Mesodermal cell (in vitro differentiated cells): ENCODE results near the gene SLX4IP.

Experiments used
- H3K27ac ChIP-seq: 2 replicates; pipeline ENCODE4 v1.7.0; 2013; ENCODE audit warnings: mild to moderate bottlenecking, low read depth, low read length, moderate library complexity; ENCODE audit not compliant: severe bottlenecking
- H3K36me3 ChIP-seq: 2 replicates; pipeline ENCODE4 v1.7.1; 2013; ENCODE audit warnings: mild to moderate bottlenecking, low read length, moderate library complexity; ENCODE audit not compliant: control insufficient read depth, insufficient read depth
- H3K4me1 ChIP-seq: one replicate; pipeline ENCODE4 v1.7.1; 2013; ENCODE audit warnings: mild to moderate bottlenecking, low read length; ENCODE audit not compliant: insufficient read depth, control insufficient read depth, poor library complexity, severe bottlenecking
- H3K4me3 ChIP-seq: 2 replicates; pipeline ENCODE4 v1.7.0; 2013; ENCODE audit warnings: low read length, control low read depth, mild to moderate bottlenecking; ENCODE audit not compliant: insufficient read depth, poor library complexity, severe bottlenecking; ENCODE audit errors: extremely low read depth
- H3K9me3 ChIP-seq: 2 replicates; pipeline ENCODE4 v1.7.1; 2013; ENCODE audit warnings: mild to moderate bottlenecking, low read length, moderate library complexity; ENCODE audit not compliant: control insufficient read depth
- WGBS, 2 experiments: methylation state at CpG; one replicate each; pipeline ENCODE4 v1.1.5; 2013; ENCODE audit warnings: missing lambda C conversion rate in 2 of 2; ENCODE audit not compliant: insufficient coverage in 2 of 2; 5-methylcytosine and 5-hydroxymethylcytosine counted together

Gene SLX4IP

GRCh38 chr20:10497283-10497682 lies 62.2 kb downstream of the SLX4IP start:
- WGBS, 2 experiments = 100% methylated on average over 1 of the region's 2 CpGs; no CpG with 5 or more reads in 1 of the 2 experiments
- Histone ChIP-seq H3K27ac (no peak overlapping the region), H3K36me3 (no peaks in the 10 kb centered on the region), H3K4me1 (peaks cover 10% of the 10 kb centered on the region), H3K4me3 (no peak overlapping the region), H3K9me3 (no peaks in the 10 kb centered on the region)

GRCh38 chr20:10497791-10498190 lies 62.7 kb downstream of the SLX4IP start:
- H3K9me3 ChIP-seq = no peaks in the 10 kb centered on the region
- H3K27ac ChIP-seq = peak overlapping the region; percentile 57
- H3K36me3 ChIP-seq = no peaks in the 10 kb centered on the region
- no peak overlapping the region for H3K4me3 ChIP-seq
- peaks cover 10% of the 10 kb centered on the region for H3K4me1 ChIP-seq

- 57% methylated on average over 1 of the region's 1 CpG; no CpG with 5 or more reads in 1 of the 2 experiments for WGBS, 2 experiments
- Histone ChIP-seq H3K9me3 (no peaks in the 10 kb centered on the region), H3K4me1 (peaks cover 10% of the 10 kb centered on the region), H3K36me3 (no peaks in the 10 kb centered on the region), H3K4me3 (no peak overlapping the region), H3K27ac (no peak overlapping the region)
Observed at GRCh38 chr20:10498200-10498599, 63.1 kb downstream of the SLX4IP start.

- Histone ChIP-seq H3K9me3 (no peaks in the 10 kb centered on the region), H3K4me3 (no peak overlapping the region), H3K27ac (no peak overlapping the region), H3K4me1 (peaks cover 10% of the 10 kb centered on the region), H3K36me3 (no peaks in the 10 kb centered on the region)
- WGBS, 2 experiments = 55 to 62% methylated on average over 2 to 3 of the region's 4 CpGs
Observed at GRCh38 chr20:10501402-10501801, 66.3 kb downstream of the SLX4IP start.

- Histone ChIP-seq H3K4me1 (peaks cover 10% of the 10 kb centered on the region), H3K36me3 (no peaks in the 10 kb centered on the region), H3K27ac (no peak overlapping the region), H3K9me3 (no peaks in the 10 kb centered on the region), H3K4me3 (no peak overlapping the region)
- WGBS, 2 experiments = 90 to 98% methylated on average over 5 of the region's 5 CpGs
Observed at GRCh38 chr20:10502098-10502526, 67.0 kb downstream of the SLX4IP start.

DNA sequence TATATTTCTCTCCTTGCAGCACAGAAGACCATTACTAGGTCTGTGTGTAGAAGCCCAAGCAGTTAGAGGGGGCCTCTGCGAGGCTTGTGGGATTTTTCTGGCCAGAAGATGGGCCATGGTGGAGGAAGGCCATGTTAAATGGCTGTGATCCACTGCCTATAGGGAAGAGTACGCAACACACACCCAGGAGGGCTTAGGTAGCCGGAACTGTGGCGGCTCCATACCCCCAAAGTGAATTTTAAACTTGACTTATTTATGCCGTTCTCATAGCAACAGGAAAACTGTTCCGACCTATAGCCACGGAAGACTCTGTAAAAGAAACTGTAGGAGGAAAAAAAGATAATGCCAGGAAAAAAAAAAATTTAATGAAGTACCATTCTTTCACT lies 69.5 kb downstream of the SLX4IP start:
- H3K36me3 ChIP-seq = no peaks in the 10 kb centered on the region
- 86 to 95% methylated on average over 4 of the region's 7 CpGs for WGBS, 2 experiments
- no peak overlapping the region for H3K4me3 ChIP-seq
- H3K27ac ChIP-seq = no peak overlapping the region
- H3K4me1 ChIP-seq = peaks cover 10% of the 10 kb centered on the region
- H3K9me3 ChIP-seq = no peaks in the 10 kb centered on the region

- Histone ChIP-seq H3K36me3 (no peaks in the 10 kb centered on the region), H3K9me3 (no peaks in the 10 kb centered on the region), H3K27ac (no peak overlapping the region), H3K4me1 (peaks cover 10% of the 10 kb centered on the region), H3K4me3 (no peak overlapping the region)
- WGBS, 2 experiments = 84 to 100% methylated on average over 2 to 3 of the region's 5 CpGs
Observed at GRCh38 chr20:10504994-10505730, 70.1 kb downstream of the SLX4IP start.

- Histone ChIP-seq H3K4me3 (no peak overlapping the region), H3K27ac (no peak overlapping the region), H3K36me3 (no peaks in the 10 kb centered on the region), H3K4me1 (peaks cover 12% of the 10 kb centered on the region), H3K9me3 (no peaks in the 10 kb centered on the region)
- 90 to 91% methylated on average over 1 of the region's 2 CpGs for WGBS, 2 experiments
Observed at GRCh38 chr20:10505827-10506226, 70.7 kb downstream of the SLX4IP start.

- H3K4me3 ChIP-seq = no peak overlapping the region
- H3K4me1 ChIP-seq = peaks cover 22% of the 10 kb centered on the region
- no peaks in the 10 kb centered on the region for H3K9me3 ChIP-seq
- H3K36me3 ChIP-seq = no peaks in the 10 kb centered on the region
- no peak overlapping the region for H3K27ac ChIP-seq
- 91 to 94% methylated on average over 3 to 4 of the region's 4 CpGs for WGBS, 2 experiments
Observed at GRCh38 chr20:10507052-10507451, 71.9 kb downstream of the SLX4IP start.

DNA sequence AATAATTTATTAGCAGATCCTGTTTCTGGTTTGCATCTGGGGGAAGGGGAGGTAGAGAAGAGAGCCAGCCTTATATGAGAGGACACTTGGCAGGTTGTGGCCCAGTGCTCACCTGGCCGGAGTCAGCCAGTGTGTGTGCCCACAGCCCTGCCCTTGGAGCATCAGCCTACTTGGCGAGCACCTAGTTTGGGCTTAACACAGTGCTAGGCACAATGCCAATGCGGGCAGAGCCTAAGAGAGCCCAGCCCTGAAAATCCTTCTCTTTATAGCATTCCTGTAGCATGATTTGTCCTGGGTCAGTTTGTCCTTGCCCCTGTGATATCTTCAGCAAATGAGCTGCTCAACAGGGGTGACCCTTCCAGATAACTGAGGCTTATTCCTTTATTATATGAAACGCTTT lies 73.0 kb downstream of the SLX4IP start:
- 96 to 100% methylated on average over 3 of the region's 4 CpGs for WGBS, 2 experiments
- Histone ChIP-seq H3K9me3 (no peaks in the 10 kb centered on the region), H3K4me3 (no peak overlapping the region), H3K4me1 (peaks cover 26% of the 10 kb centered on the region), H3K27ac (peak overlapping the region; percentile 87), H3K36me3 (no peaks in the 10 kb centered on the region)

GRCh38 chr20:10508468-10509251 lies 73.6 kb downstream of the SLX4IP start:
- H3K4me3 ChIP-seq = no peak overlapping the region
- no peaks in the 10 kb centered on the region for H3K9me3 ChIP-seq
- WGBS, 2 experiments = 63 to 86% methylated on average over 5 of the region's 8 CpGs
- H3K36me3 ChIP-seq = no peaks in the 10 kb centered on the region
- peaks cover 26% of the 10 kb centered on the region for H3K4me1 ChIP-seq
- H3K27ac ChIP-seq = peak overlapping the region; percentile 87
